BLaER1 treated with 17β-estradiol and CSF1 and Interleukin-3, amounts not matched to agents 10 nM and 100 nM (cell line): Measurements from ENCODE around the gene PFKFB1.

Experiments
- H3K27ac ChIP-seq, 11 experiments: shearing (Covaris generic); formaldehyde crosslinking; 2 replicates each; pipeline ENCODE4 v1.8.1; 2022
- H3K27me3 ChIP-seq, 11 experiments: shearing (Covaris generic); formaldehyde crosslinking; 2 replicates each; pipeline ENCODE4 v1.8.1; 2022
- H3K36me3 ChIP-seq, 11 experiments: shearing (Covaris generic); formaldehyde crosslinking; 2 replicates each; pipeline ENCODE4 v1.8.1; 2022
- H3K4me1 ChIP-seq, 10 experiments: shearing (Covaris generic); formaldehyde crosslinking; 2 replicates each; pipeline ENCODE4 v1.8.1; 2022
- H3K4me2 ChIP-seq, 11 experiments: shearing (Covaris generic); formaldehyde crosslinking; 2 replicates each; pipeline ENCODE4 v1.8.1; 2022
- H3K4me3 ChIP-seq, 10 experiments: shearing (Covaris generic); formaldehyde crosslinking; 2 replicates each; pipeline ENCODE4 v1.8.1; 2022
- H3K9ac ChIP-seq, 11 experiments: shearing (Covaris generic); formaldehyde crosslinking; 2 replicates each; pipeline ENCODE4 v1.8.1; 2022
- H3K9me3 ChIP-seq, 11 experiments: shearing (Covaris generic); formaldehyde crosslinking; replicated peaks in 1 of 11; 2 replicates each; pipeline ENCODE4 v1.8.1; 2022
- H4K20me1 ChIP-seq, 11 experiments: shearing (Covaris generic); formaldehyde crosslinking; 2 replicates each; pipeline ENCODE4 v1.8.1; 2022
- Cebpa-rat ChIP-seq, 11 experiments: shearing (Covaris generic); IDR thresholded peaks; 2 replicates each; pipeline ENCODE4 v1.8.1; 2022

The PFKFB1 gene

DNA sequence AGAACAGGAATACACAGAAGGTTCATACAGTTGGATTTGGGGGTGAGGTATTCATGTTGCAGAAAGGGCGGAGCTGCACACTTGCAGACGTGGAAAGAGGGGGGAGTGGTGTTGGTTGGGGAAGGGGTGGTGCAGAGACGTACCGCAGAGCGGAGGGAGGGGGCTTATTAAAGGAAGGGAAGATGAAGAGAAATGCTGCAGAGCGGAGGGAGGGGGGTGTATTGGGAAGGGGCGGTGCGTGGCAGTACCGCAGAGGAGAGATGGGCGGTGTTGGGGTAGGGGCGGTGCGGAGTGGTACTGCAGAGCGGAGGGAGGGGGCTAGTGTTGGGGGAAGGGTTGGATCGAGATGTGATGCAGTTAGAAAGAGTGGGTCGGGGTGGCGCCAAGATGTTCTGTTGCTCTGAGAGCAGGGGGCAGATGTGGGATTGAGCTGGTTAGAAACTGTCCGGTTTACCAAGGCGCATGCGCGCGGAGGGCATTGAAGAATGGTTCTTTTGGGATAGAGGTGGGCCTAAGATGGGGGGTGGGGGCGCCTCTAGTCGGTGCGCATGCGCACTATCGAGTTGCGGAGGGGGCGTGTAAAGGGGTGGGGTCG is 72.5 kb downstream of the PFKFB1 start:
- Histone ChIP-seq H3K4me1 (no peaks in the 10 kb centered on the region; a peak in 1 of 20 replicates), H3K4me2 (no peak overlapping the region), H4K20me1 (no peaks in the 10 kb centered on the region; a peak in 1 of 22 replicates), H3K9me3 (peaks cover 8 to 18% (median 12%) of the 10 kb centered on the region in 11 experiments; a peak in 17 of 22 replicates), H3K27ac (no peak overlapping the region), H3K27me3 (peaks cover 16 to 68% (median 61%) of the 10 kb centered on the region in 11 experiments), H3K4me3 (no peak overlapping the region), H3K36me3 (no peaks in the 10 kb centered on the region), H3K9ac (no peak overlapping the region)
- no peak for TF ChIP-seq Cebpa-rat (IDR thresholded peaks at IDR 0.05)

DNA sequence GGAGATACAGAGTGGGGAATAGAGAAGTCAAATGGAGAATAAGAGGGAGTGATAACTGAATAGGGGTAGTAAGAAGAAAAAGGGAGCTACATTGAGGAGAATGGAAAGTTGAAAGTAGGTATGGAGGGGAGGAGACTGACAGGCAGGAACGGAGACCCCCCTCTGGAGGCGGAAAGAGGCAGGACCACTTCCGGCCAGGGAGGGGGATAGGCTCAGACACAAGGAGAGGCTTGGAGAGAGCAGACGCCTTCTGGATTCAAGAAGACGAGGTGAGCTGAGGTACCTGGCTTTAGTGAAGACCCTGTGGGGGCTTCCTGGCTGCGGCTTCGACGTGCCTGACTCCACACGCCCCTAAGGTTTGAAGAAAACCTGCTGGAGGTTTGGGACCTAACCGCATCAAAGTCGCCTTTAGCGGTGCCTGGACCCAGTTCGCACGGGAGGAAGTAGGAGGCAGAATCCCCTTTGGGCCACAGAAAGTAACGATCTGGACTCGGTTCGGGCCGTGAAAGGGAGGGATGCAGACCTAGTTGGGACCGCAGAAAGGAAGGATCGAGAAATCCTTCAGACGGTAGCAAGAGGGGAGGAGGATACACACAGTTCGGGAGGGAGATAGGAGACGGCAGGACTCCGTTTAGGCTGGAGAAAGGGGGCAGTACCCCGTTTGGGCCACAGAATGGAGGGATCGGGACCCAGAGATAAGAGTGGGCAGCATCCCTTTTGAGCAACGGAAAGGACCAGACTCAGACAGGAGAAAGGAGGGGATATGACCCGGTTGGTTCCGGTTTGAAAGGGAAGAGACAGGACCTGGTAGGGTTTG is 73.2 kb downstream of the PFKFB1 start, which contains the start of gene TRO:
TSS of gene TRO (plus strand) at position 215 of the 817 bp plus-strand sequence. CDS start 1,423 bp downstream, outside the sequence.
- peaks cover 16 to 67% (median 57%) of the 10 kb centered on the region in 11 experiments for H3K27me3 ChIP-seq
- no peak within 1 kb of the TSS for H3K9ac ChIP-seq
- H3K4me1 ChIP-seq = no peaks in the 10 kb centered on the region
- no peak within 1 kb of the TSS for H3K4me3 ChIP-seq
- H3K36me3 ChIP-seq = no peaks in the 10 kb centered on the region
- H3K4me2 ChIP-seq = no peak within 1 kb of the TSS
- H3K9me3 ChIP-seq = peaks cover 8 to 21% (median 12%) of the 10 kb centered on the region in 11 experiments; a peak in 17 of 22 replicates
- no peaks in the 10 kb centered on the region; a peak in 1 of 22 replicates for H4K20me1 ChIP-seq
- TF ChIP-seq Cebpa-rat (IDR thresholded peaks at IDR 0.05) = no peak
- H3K27ac ChIP-seq = no peak within 1 kb of the TSS

DNA sequence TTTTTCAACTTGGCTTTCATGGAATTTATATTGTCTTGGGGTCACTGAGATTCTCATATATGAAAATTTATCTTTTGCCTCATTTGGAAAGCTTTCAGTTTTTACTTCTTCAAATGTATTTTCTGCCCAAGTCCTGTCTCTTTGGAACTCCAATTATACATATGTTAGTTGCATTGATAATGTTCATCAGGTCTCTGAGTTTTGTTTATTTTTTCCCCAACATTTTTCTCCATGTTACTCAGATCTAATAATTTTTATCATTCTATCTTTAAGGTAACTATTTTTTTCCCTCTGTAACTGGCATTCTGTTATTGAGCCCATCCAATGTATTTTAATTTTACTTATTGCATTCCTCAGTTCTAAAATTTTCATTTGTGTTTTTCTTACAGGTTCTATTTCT is 84.0 kb downstream of the PFKFB1 start:
- TF ChIP-seq Cebpa-rat (IDR thresholded peaks at IDR 0.05) = no peak
- H4K20me1 ChIP-seq = no peaks in the 10 kb centered on the region
- no peaks in the 10 kb centered on the region for H3K4me1 ChIP-seq
- peaks cover 3 to 37% (median 13%) of the 10 kb centered on the region in 11 experiments; a peak in 12 of 22 replicates for H3K9me3 ChIP-seq
- no peak overlapping the region for H3K27ac ChIP-seq
- H3K9ac ChIP-seq = no peak overlapping the region
- no peak overlapping the region for H3K4me2 ChIP-seq
- H3K36me3 ChIP-seq = no peaks in the 10 kb centered on the region
- no peak overlapping the region for H3K4me3 ChIP-seq
- H3K27me3 ChIP-seq = peaks cover 0 to 15% (median 6%) of the 10 kb centered on the region in 11 experiments; a peak in 12 of 22 replicates

DNA sequence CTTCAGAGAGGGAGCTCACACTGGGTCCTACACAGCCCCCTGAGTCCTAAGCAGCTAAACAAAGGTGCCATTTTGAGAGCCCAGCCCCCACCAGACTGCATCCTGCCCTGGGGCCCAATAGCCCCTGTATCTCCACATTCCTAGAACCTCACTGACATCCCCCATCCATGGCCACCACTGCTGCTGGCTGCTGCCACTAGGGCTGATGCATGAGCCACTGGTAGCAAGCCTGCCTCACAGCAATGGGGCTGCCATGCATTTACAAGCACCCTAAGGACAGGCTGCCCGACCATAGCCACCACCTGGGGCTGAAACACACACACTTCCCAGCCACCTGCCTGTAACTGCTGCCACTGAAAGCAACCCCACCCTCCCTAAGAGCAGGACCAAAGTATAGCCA is 99.8 kb downstream of the PFKFB1 start:
- Histone ChIP-seq H3K9me3 (peaks cover 5 to 42% (median 9%) of the 10 kb centered on the region in 11 experiments; a peak in 14 of 22 replicates), H3K27ac (no peak overlapping the region), H4K20me1 (no peaks in the 10 kb centered on the region), H3K4me2 (no peak overlapping the region), H3K4me1 (no peaks in the 10 kb centered on the region), H3K9ac (no peak overlapping the region), H3K27me3 (peaks cover 18 to 82% (median 59%) of the 10 kb centered on the region in 11 experiments; a peak in 20 of 22 replicates), H3K36me3 (no peaks in the 10 kb centered on the region), H3K4me3 (no peak overlapping the region)
- no peak for TF ChIP-seq Cebpa-rat (IDR thresholded peaks at IDR 0.05)

DNA sequence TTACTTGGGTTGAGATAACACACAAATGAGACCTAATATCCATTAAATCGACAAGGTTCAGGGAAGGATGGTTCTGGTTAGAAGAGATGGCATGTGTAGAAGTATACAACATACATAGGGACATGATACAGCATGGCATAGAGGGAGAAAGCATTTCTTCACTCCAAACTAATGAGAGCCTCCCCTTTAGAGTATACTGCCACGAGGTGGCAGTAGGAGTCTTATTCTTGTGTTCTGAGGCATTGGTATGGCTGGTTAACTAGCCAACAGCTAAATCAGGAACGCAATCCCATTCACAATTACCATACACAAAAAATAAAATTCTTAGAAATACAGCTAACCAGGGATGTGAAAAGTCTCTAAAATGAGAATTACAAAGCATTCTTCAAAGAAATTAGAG is 102.4 kb downstream of the PFKFB1 start:
- H3K4me3 ChIP-seq = no peak overlapping the region
- no peak overlapping the region for H3K4me2 ChIP-seq
- no peak overlapping the region for H3K27ac ChIP-seq
- H4K20me1 ChIP-seq = no peaks in the 10 kb centered on the region
- peaks cover 32 to 86% (median 66%) of the 10 kb centered on the region in 11 experiments for H3K27me3 ChIP-seq
- no peak overlapping the region for H3K9ac ChIP-seq
- no peak for TF ChIP-seq Cebpa-rat (IDR thresholded peaks at IDR 0.05)
- H3K4me1 ChIP-seq = no peaks in the 10 kb centered on the region
- peaks cover 5 to 41% (median 9%) of the 10 kb centered on the region in 11 experiments; a peak in 14 of 22 replicates for H3K9me3 ChIP-seq
- no peaks in the 10 kb centered on the region for H3K36me3 ChIP-seq

DNA sequence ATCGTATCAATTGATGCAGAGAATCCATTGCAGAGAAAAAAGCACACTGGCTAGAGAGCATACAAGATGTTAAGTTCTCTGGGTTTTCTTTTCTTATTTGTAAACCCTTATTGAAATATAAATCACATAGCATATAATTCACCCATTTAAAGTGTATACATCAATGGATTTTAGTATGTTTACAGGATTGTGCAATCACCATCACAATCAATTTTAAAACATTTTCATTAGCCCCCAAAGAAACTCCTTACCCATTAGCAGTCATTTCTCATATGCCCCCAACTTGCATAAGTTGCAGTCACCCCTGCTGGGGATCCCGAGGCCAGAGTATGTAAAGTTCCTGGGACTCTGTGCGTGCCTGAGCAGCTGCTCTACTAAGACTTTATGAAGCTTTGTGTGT is 108.2 kb downstream of the PFKFB1 start:
- Histone ChIP-seq H3K9me3 (peaks cover 0 to 10% (median 0%) of the 10 kb centered on the region in 11 experiments; a peak in 4 of 22 replicates), H4K20me1 (no peaks in the 10 kb centered on the region), H3K36me3 (no peaks in the 10 kb centered on the region), H3K27ac (no peak overlapping the region), H3K4me1 (no peaks in the 10 kb centered on the region), H3K4me2 (no peak overlapping the region), H3K9ac (no peak overlapping the region), H3K27me3 (peaks cover 41 to 62% (median 51%) of the 10 kb centered on the region in 11 experiments), H3K4me3 (no peak overlapping the region)
- TF ChIP-seq Cebpa-rat (IDR thresholded peaks at IDR 0.05) = 0 out of 22 replicates have a peak, but pooled peaks of 2 of the 11 experiments have one; percentile 9 to 11
